ENCODE measurements around the gene GNPTG.
"Not testable (repeated sequence)": the region's sequence is repeated elsewhere in the genome, so short reads cannot be mapped to it uniquely, and the experiment has no call there.

The GNPTG gene

DNA sequence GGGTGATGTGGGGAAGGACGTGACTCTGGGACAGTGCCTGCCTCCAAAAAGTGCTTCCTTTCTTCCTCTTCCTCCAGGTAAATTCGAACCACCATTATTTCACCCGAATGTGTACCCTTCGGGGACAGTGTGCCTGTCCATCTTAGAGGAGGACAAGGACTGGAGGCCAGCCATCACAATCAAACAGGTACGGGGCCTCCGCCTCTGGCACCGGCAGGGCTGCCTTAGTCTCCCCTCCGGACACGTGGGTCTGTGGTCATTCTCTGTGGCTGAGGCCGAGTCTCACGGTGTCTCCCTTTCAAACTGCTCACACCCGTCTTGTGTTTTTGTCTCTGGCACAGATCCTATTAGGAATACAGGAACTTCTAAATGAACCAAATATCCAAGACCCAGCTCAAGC, 31.6 kb upstream of the GNPTG start:
- DNase-seq: no peak

DNA sequence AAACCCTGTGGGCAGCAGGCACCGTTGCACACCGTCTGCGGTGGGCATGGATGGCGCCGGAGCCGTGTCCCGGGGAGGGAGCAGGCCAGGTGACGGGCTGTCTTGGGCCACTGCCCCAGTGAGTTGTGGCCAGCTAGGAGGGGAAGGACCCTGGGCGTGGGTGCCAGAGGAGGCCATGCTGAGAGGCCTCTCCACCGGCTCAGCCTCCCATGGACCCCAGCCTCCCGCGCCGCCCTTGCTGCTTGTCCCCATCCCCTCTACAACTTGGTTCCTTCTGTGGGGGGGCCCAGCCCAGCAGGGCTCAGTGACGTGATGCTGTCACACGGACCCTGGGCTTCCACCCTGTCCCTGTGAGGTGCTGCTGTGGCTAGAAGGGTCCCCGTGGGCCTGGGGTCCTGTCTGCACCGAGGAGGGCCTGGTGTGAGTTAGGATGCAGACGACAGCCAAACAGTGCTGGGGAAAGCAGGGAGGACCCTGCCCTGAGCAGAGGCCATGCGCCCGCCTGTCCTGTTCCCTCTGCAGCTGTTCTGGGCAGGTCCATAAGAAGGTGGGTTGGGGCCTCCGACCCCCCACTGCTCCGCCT, 31.0 kb upstream of the GNPTG start:
- DNase-seq: no peak

DNA sequence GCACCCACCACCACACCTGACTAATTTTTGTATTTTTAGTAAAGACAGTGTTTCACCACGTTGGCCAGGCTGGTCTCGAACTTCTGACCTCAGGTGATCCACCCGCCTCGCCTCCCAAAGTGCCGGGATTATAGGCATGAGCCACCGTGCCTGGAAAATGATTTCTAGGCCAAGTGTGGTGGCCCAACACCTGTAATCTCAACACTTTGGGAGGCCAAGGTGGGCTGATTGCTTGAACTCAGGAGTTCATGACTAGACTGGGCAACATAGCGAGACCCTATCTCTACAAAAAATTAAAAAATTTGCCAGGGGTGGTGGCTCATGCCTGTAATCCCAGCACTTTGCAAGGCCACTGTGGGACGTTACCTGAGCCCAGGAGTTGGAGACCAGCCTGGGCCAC, 29.3 kb upstream of the GNPTG start:
- no peak for DNase-seq

DNA sequence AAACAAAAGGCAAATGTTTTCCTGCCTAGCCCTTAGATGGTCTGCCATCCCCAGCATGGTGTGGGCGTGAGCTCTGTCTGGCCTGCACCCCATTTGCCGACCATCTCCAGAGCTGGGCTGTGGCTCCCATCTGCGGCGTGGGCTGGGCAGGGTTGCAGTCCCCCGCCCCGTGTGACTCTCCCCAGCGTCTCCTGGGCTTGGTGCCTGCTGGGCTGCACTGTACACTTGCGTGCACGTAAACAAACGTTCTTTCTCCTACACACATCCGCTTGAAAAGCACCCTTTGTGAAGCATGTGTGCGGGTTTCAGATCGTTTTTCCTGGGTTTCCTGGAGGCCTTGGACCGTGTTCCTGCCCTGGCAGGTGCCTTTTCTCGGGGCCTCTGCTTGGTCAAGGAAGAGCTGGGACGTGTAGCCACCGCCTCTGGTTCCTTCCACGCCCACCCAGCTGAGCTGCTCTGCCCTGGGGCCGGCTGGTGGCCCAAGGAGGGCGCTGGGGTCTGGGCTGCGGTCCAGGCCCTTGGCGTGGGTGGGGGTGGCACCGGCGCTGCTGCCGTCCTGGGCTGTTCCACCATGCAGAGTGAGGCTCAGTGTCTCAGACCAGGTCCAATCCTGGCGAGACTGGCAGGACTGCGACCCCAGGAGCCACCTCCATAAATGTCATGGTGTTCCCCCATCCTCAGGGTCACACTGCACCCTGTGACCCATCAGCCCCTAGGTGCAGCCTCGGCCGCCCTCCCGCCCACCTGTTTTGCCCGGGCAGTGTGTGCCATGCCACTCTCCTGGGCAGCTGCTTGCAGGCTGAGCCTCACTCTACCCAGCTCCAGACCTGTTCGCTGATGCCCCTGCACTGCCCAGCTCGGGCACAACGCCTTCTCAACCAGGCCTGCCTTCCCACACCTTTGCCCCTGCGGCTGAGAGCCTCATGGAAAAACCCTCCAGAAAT, 28.2 kb upstream of the GNPTG start:
- DNase-seq: no peak

GRCh38 chr16:1324286-1324826, 27.4 kb upstream of the GNPTG start:
- no peak for DNase-seq

DNA sequence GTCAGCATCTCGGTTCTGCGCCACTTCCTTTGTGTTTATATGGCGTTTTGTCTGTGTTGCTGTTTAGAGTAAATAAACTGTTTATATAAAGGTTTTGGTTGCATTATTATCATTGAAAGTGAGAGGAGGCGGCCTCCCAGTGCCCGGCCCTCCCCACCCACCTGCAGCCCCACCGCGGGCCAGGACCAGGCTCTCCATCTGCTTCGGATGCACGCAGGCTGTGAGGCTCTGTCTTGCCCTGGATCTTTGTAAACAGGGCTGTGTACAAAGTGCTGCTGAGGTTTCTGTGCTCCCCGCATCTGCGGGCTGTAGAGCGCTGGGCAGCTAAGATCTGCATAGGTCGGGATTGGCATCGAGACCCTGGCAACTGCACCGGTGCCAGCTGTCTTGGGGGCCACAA, 26.5 kb upstream of the GNPTG start:
- DNase-seq: no peak

- no peak for DNase-seq
These were observed 25.9 kb upstream of the GNPTG start for GRCh38 chr16:1325673-1326371.

- DNase-seq: no peak
These were observed 25.3 kb upstream of the GNPTG start for GRCh38 chr16:1326391-1326790.

GRCh38 chr16:1326946-1327618, 24.6 kb upstream of the GNPTG start:
- no peak for DNase-seq

DNA sequence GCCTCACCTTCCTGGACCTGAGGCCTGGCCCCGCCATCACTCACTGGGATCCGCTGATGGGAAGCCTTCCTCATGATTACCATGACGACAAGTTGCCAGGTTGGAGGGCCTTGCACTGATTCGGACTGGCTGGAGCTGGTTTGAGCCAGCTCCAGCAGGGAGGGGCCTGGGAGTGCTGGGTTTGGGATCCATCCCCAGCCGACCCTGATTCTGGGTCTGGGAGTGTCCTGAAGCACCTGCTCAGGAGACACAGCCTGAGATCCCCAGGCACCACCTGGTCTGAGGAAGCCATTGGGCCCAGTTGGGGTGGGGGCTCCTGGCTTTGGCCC, 24.1 kb upstream of the GNPTG start:
- no peak for DNase-seq

- not testable (repeated sequence) for DNase-seq
These were observed 23.6 kb upstream of the GNPTG start for GRCh38 chr16:1328136-1328535.

DNA sequence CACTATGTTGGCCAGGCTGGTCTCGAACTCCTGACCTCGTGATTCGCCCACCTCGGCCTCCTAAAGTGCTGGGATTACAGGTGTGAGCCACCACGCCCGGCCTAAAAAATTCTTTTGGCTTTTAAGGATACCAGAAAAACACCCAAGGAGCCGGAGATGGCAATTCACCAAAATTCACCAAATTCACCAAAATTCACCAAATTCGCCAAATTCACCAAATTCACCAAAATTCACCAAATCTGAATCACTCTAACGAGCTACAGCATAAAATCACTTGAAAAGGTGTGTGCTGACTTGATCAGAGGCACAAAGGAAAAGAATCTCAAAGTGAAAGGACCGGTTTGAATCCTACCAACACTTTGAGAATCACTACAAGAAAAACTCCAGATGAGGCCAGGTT, 22.8 kb upstream of the GNPTG start:
- not testable (repeated sequence) for DNase-seq

GRCh38 chr16:1330260-1330914, 21.3 kb upstream of the GNPTG start:
- DNase-seq: no peak

GRCh38 chr16:1330931-1331711, 20.6 kb upstream of the GNPTG start:
- DNase-seq: no peak

GRCh38 chr16:1331712-1332617, 19.8 kb upstream of the GNPTG start:
- DNase-seq: no peak

- no peak for DNase-seq
These were observed 19.0 kb upstream of the GNPTG start for GRCh38 chr16:1332618-1333148.

DNA sequence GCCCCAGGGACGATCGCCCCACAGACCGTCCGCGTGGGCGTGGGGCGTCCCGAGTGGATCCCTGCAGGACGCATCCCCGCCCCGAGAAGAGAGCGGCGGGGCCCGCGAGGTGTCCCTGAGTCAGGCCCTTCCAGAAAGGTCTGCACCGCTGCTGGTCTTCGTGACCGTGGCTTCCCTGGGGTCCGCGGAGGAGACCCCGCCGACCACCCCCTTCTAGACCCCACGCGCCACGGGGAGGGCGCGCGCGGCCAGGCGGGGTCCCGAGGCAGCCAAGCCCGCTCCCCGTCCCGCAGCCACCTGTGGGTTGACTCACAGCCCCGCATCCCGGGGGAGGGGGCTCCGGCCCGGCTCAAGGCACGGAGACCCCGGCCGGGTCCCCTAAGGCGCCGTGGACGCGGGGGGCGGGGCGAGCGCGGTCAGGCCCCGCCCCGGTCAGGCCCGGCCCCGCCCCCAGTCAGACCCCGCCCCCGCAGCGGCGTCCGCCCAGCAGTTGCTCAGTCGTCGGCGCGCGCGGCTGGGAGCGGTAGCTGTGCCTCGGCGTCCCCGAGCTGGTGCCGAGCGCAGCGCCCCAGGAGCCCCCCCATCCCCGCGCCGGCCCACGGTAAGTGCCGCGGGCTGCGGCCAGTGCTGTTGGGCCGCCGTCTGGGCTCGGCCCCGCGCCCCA, 18.4 kb upstream of the GNPTG start, which contains the start of gene BAIAP3:
TSS of gene BAIAP3 (plus strand) at position 497 of the 664 bp plus-strand sequence. CDS start 4,905 bp downstream, outside the sequence.
- no peak for DNase-seq

DNA sequence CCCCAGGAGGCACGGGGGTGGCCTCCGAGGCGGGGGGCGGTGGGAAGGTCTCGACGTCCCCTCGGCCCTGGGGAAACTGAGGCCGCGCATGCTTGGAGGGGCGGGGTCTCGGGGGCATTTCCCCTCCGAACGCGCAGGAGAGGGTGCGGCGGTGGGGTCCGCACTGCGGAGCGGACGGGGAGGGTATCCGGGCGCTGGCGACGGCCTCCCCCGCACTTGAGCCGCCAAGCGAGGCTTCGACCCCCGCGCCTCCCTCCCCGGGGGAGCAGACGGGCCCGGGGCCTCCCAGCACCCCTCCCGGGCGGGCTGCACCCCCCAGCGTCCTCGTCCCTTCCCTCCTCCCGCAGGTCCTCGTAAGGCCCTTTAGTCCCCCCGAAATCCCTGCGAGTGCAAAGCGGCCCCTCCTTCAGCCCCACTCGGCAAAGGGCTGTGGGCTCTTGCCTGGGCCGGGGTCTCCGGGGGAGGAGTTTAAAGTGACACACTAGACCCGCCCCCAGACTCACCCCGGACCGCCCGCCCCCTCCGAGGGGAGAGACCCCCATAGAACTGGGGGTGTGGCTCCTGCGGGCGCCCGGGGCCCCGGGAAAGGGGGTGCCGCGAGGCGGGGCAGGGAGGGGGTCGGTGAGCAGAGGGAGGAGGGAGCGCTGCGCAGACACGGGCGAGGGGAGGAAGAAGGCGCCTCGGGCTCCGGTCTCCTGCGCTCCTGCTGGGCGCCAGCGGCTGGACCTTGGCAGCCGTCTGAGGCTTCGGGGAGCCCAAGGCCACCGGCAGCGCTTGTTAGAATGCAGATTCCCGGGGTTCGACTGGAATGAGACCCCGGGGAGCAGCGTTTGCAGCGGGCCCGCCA, 17.7 kb upstream of the GNPTG start:
- DNase-seq: no peak

- DNase-seq: no peak
These were observed 17.0 kb upstream of the GNPTG start for GRCh38 chr16:1334739-1335138.

Data from cortex of kidney (tissue), 1 donor.